ENCODE data around the gene WNK3. TPM values are rescaled to one million over a fixed set of nuclear protein-coding genes. Genes with fewer than 3 reads are reported as not detected.

Gene WNK3
- polyA plus RNA-seq, 3 donors: not detected

DNA sequence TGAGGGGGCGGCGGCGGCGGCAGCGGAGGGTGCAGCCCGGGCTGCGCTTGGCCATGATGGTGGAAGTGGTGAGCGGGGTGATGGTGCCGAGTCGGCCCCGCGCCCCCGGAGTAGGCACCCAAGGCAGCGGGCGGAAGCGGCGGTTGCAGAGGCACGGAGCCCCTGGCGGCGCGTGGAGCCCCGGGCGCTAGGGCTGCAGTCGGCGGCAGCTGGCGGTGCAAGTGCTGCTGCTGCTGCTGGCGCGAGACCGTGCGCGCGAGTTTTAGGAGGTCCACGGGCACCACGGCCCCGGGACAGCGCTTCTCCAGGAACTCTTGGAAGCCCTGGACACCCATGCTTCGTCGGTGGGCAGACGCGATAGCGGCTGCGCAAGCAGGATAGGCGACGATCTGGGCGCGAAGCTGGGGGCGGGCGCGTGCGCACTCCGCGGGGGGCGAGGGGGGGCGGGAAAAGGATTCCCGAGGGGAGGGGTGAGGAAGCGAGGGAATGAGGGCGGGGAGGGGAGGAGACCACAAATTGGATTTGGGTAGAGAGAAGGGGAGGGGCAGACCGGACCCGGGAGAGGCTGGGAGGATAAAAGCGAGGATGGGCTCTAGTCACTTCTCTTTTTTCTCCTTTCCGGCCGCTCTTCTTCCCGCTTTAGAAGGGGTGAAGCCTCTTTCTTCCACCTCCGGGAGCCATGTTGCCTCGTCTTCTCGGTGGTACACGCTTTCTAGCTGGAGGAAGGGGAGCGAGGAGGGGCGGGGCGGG, 174.8 kb downstream of the WNK3 start, which contains the start of gene FAM120C:
FAM120C (minus strand) TSS at position 391 of the 750 bp plus-strand sequence; CDS start at position 335, 56 bp downstream.
- Histone ChIP-seq H2AFZ (ENCODE audit: insufficient read depth, low read depth, low read length, poor library complexity, severe bottlenecking) (peak within 1 kb of the TSS; percentile 79), H3K27me3 (ENCODE audit: control insufficient read depth in 2 of 2, insufficient read depth in 2 of 2, low read length in 2 of 2) (no peaks in the 10 kb centered on the region), H3K4me1 (ENCODE audit: control insufficient read depth in 1 of 2, insufficient read depth in 2 of 2, low read length in 2 of 2) (peaks cover 29 to 32% of the 10 kb centered on the region in 2 donors), H4K20me1 (ENCODE audit: insufficient read depth, low read length) (no peaks in the 10 kb centered on the region), H3K4me3 (replicated peaks in 1 of 3; ENCODE audit: low read depth in 2 of 3, low read length in 3 of 3) (peak within 1 kb of the TSS; percentile 58 to 79 (median 77)), H3K27ac (ENCODE audit: low read depth in 1 of 2, low read length in 2 of 2) (peak within 1 kb of the TSS; percentile 50 to 61), H3K9me3 (replicated peaks in 1 of 2; ENCODE audit: control insufficient read depth in 1 of 2, insufficient read depth in 1 of 2, low read length in 2 of 2) (no peaks in the 10 kb centered on the region), H3K79me2 (ENCODE audit: insufficient read depth, low read length) (peaks cover 37% of the 10 kb centered on the region), H3K36me3 (replicated peaks in 1 of 2; ENCODE audit: control insufficient read depth in 1 of 2, insufficient read depth in 2 of 2, low read length in 2 of 2) (no peaks in the 10 kb centered on the region), H3K9ac (ENCODE audit: insufficient read depth, low read length, poor library complexity, severe bottlenecking) (peak within 1 kb of the TSS; percentile 66), H3K4me2 (replicated peaks; ENCODE audit: extremely low read depth, low read length, poor library complexity, severe bottlenecking) (peak within 1 kb of the TSS; percentile 79)
- intact Hi-C loops (cut with micrococcal nuclease): loop anchor here in 1 of 2 donors (5.0 kb wide), 1 partner anchor 141 kb away; the partner anchor contains the start of gene PHF8
- peak; percentile 37 to 41 (median 41) for DNase-seq
- Mint-ChIP-seq H3K36me3 (peaks cover 0 to 5% of the 10 kb centered on the region in 2 donors), H3K4me3 (peak within 1 kb of the TSS; percentile 80 to 83), H3K27ac (peak within 1 kb of the TSS; percentile 43 to 88 (median 75)), H3K4me1 (peaks cover 37% of the 10 kb centered on the region), H3K27me3 (ENCODE audit: low read depth in 3 of 3) (peaks cover 0 to 6% (median 0%) of the 10 kb centered on the region in 3 donors), H3K9me3 (peaks cover 0 to 4% (median 0%) of the 10 kb centered on the region in 7 donors)
- 0% methylated on average over 21 of the region's 70 CpGs for WGBS (ENCODE audit: insufficient coverage)
- TF ChIP-seq, protein P1, sequence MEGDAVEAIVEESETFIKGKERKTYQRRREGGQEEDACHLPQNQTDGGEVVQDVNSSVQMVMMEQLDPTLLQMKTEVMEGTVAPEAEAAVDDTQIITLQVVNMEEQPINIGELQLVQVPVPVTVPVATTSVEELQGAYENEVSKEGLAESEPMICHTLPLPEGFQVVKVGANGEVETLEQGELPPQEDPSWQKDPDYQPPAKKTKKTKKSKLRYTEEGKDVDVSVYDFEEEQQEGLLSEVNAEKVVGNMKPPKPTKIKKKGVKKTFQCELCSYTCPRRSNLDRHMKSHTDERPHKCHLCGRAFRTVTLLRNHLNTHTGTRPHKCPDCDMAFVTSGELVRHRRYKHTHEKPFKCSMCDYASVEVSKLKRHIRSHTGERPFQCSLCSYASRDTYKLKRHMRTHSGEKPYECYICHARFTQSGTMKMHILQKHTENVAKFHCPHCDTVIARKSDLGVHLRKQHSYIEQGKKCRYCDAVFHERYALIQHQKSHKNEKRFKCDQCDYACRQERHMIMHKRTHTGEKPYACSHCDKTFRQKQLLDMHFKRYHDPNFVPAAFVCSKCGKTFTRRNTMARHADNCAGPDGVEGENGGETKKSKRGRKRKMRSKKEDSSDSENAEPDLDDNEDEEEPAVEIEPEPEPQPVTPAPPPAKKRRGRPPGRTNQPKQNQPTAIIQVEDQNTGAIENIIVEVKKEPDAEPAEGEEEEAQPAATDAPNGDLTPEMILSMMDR (IDR thresholded peaks at IDR 0.05): no peak

DNA sequence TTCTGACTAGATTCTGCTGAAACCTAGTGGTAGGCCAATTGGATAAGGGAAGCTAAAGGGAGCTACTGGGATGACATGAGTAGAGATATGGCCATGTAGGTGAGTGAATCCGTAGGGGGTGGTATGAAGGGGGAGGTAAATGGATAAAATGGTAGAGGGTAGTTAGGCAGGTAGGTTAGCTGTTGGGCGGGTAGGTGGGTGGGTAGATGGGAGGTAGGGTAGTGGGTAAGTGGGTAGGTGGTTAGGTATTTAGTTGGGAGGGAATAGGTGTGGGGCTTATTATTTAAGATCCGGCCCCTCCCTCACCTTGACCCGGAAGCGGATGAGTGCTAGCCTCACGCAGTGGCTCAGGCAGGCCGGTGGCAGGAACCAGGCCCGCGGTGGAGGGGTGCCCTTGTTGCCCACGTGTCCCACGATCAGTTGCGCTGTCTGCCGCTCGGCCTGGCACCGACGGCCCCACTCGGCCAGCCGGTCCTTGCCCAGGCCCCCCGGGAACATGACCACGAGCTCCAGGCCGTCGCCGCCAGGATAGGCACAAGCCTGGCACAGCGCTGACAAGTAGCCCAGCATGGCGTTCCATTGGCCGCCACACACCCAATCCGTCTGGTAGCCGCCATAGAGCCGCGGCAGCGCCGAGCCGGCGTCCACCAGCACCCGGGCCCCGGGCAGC, 175.5 kb downstream of the WNK3 start:
- H3K36me3 Mint-ChIP-seq: peaks cover 0 to 5% of the 10 kb centered on the region in 2 donors
- peaks cover 44% of the 10 kb centered on the region for H3K4me1 Mint-ChIP-seq
- Histone ChIP-seq H3K27ac (ENCODE audit: low read depth in 1 of 2, low read length in 2 of 2) (peak overlapping the region; percentile 42 to 61), H3K4me1 (ENCODE audit: control insufficient read depth in 1 of 2, insufficient read depth in 2 of 2, low read length in 2 of 2) (peaks cover 35 to 39% of the 10 kb centered on the region in 2 donors), H3K9me3 (replicated peaks in 1 of 2; ENCODE audit: control insufficient read depth in 1 of 2, insufficient read depth in 1 of 2, low read length in 2 of 2) (no peaks in the 10 kb centered on the region), H3K4me2 (replicated peaks; ENCODE audit: extremely low read depth, low read length, poor library complexity, severe bottlenecking) (peak overlapping the region; percentile 79), H3K27me3 (ENCODE audit: control insufficient read depth in 2 of 2, insufficient read depth in 2 of 2, low read length in 2 of 2) (no peaks in the 10 kb centered on the region), H4K20me1 (ENCODE audit: insufficient read depth, low read length) (no peaks in the 10 kb centered on the region), H3K79me2 (ENCODE audit: insufficient read depth, low read length) (peaks cover 37% of the 10 kb centered on the region), H3K9ac (ENCODE audit: insufficient read depth, low read length, poor library complexity, severe bottlenecking) (peak overlapping the region; percentile 66), H3K36me3 (replicated peaks in 1 of 2; ENCODE audit: control insufficient read depth in 1 of 2, insufficient read depth in 2 of 2, low read length in 2 of 2) (no peaks in the 10 kb centered on the region), H3K4me3 (replicated peaks in 1 of 3; ENCODE audit: low read depth in 2 of 3, low read length in 3 of 3) (peak overlapping the region; percentile 58 to 79 (median 77)), H2AFZ (ENCODE audit: insufficient read depth, low read depth, low read length, poor library complexity, severe bottlenecking) (peak overlapping the region; percentile 79)
- TF ChIP-seq, protein P1 (IDR thresholded peaks at IDR 0.05): no peak
- DNase-seq: peak; percentile 9 to 46 (median 39)
- intact Hi-C loops (cut with micrococcal nuclease): loop anchor here in 1 of 2 donors (5.0 kb wide), 1 partner anchor 140 kb away; the partner anchor contains the start of gene PHF8
- 0% methylated on average over 31 of the region's 36 CpGs for WGBS (ENCODE audit: insufficient coverage)
- H3K27ac Mint-ChIP-seq: peak overlapping the region in 4 of 7 donors; percentile 43 to 73 (median 66)
- peaks cover 0 to 4% (median 0%) of the 10 kb centered on the region in 7 donors for H3K9me3 Mint-ChIP-seq
- peaks cover 0 to 5% (median 0%) of the 10 kb centered on the region in 3 donors for H3K27me3 Mint-ChIP-seq (ENCODE audit: low read depth in 3 of 3)
- H3K4me3 Mint-ChIP-seq: peak overlapping the region; percentile 76 to 80

All from CD14-positive monocyte (primary cell).